GM21619 (cell line): Measurements from ENCODE around the gene FNIP1.
"Not testable (repeated sequence)": the region's sequence is repeated elsewhere in the genome, so short reads cannot be mapped to it uniquely, and the experiment has no call there.

Experiments
- ATAC-seq: cut with Tn5 transposase; IDR thresholded peaks from one replicate; pipeline ENCODE4 v1.9.1; 2021; ENCODE audit not compliant: unreplicated experiment

The FNIP1 gene

GRCh38 chr5:131610198-131611063 lies 186.4 kb downstream of the FNIP1 start:
- no peak for ATAC-seq

GRCh38 chr5:131609774-131610173 lies 187.0 kb downstream of the FNIP1 start:
- ATAC-seq, result no peak

GRCh38 chr5:131608597-131608996 lies 188.2 kb downstream of the FNIP1 start:
- ATAC-seq, result no peak

GRCh38 chr5:131607903-131608540 lies 188.8 kb downstream of the FNIP1 start:
- no peak for ATAC-seq

GRCh38 chr5:131607418-131607817 lies 189.4 kb downstream of the FNIP1 start:
- ATAC-seq, result no peak

- ATAC-seq, result no peak
These were observed 191.7 kb downstream of the FNIP1 start for GRCh38 chr5:131605086-131605485.

GRCh38 chr5:131595088-131596033 lies 201.5 kb downstream of the FNIP1 start:
- no peak for ATAC-seq

- ATAC-seq, result no peak
These were observed 202.9 kb downstream of the FNIP1 start for GRCh38 chr5:131593921-131594320.

GRCh38 chr5:131593436-131593835 lies 203.4 kb downstream of the FNIP1 start:
- ATAC-seq, result not testable (repeated sequence)
